Measurements from ENCODE around the gene GSTM4.
A peak's percentile ranks its signal among the peaks of the same experiment; 100 is the strongest.

The GSTM4 gene

DNA sequence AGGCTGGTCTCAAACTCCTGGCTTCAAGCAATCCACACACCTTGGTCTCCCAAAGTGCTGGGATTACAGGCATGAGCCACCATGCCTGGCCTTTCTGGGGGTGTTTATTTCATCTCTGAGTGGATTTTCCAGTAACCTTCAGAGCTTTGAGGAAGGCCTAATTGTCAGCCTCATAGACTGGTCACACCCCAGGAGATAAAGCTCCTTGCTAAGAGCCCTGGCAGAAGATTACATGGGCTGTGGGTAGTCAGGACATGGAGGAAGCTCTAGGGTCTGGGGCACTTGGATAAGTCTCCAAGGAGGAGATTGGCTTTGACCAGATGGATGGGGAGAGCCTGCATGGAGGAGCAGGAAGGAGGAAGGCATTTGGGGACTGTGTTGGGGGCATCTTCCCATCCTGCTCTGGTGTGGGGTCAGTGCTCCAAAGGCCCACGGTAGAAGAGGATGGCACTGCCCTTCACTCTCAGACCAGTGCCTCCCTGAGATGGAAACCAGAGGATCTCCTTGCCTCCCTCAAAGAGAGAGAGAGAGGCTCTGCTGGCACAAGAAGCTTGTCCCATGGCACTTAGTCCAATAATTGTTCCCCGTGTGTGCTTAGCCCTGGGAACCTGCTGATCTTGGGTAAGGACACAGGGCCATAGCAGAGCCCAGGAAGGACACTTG lies 14.7 kb upstream of the GSTM4 start:
- H3K4me1 ChIP-seq = peaks cover 29% of the 10 kb centered on the region
- no peak for DNase-seq
- H3K9me3 ChIP-seq = no peaks in the 10 kb centered on the region
- no peak overlapping the region for H3K4me3 ChIP-seq (ENCODE audit: low read depth, low read length)
- no peaks in the 10 kb centered on the region for H3K27me3 ChIP-seq
- no peaks in the 10 kb centered on the region for H3K36me3 ChIP-seq
- TF ChIP-seq, protein P1, sequence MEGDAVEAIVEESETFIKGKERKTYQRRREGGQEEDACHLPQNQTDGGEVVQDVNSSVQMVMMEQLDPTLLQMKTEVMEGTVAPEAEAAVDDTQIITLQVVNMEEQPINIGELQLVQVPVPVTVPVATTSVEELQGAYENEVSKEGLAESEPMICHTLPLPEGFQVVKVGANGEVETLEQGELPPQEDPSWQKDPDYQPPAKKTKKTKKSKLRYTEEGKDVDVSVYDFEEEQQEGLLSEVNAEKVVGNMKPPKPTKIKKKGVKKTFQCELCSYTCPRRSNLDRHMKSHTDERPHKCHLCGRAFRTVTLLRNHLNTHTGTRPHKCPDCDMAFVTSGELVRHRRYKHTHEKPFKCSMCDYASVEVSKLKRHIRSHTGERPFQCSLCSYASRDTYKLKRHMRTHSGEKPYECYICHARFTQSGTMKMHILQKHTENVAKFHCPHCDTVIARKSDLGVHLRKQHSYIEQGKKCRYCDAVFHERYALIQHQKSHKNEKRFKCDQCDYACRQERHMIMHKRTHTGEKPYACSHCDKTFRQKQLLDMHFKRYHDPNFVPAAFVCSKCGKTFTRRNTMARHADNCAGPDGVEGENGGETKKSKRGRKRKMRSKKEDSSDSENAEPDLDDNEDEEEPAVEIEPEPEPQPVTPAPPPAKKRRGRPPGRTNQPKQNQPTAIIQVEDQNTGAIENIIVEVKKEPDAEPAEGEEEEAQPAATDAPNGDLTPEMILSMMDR (IDR thresholded peaks at IDR 0.05; ENCODE audit: low read depth, low read length) = no peak

DNA sequence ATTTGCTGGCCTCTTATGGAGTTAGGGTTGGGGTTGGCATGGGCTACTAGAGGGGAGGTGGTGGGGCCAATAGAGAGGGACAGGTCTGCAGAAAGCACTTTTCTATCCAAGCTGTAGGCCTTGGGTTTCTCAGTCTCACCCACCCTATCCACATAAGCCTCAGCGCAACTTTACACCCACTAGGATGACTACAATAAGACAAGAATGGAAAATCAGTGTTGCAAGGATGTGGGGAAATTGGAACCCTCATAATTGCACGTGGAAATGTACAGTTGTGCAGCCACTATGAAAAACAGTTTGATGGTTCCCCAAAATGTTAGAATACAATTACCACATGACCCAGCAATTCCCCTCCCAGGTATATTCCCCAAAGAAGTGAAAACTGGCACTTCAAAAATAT lies 14.0 kb upstream of the GSTM4 start:
- Histone ChIP-seq H3K4me1 (peaks cover 22% of the 10 kb centered on the region), H3K27me3 (no peaks in the 10 kb centered on the region), H3K9me3 (no peaks in the 10 kb centered on the region), H3K4me3 (ENCODE audit: low read depth, low read length) (no peak overlapping the region), H3K36me3 (no peaks in the 10 kb centered on the region)
- no peak for DNase-seq
- TF ChIP-seq, protein P1 (IDR thresholded peaks at IDR 0.05; ENCODE audit: low read depth, low read length) = no peak

DNA sequence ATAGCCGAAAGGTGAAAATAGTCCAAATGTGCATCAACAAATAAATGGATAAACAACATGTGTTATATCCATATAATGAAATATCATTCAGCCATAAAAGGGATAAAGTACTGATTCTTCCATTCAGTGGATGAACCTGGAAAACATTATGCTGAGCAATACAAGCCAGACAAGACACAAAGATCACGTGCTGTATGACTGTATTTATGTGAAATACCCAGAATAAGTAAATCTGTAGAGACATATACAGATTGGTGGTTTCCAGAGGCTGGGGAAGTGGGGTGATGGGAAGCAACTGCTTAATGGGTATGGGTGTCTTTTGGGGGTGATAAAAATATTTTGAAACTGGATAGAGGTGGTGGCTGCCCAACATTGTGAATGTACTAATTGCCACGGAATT lies 13.3 kb upstream of the GSTM4 start:
- TF ChIP-seq, protein P1 (IDR thresholded peaks at IDR 0.05; ENCODE audit: low read depth, low read length) = no peak
- H3K4me3 ChIP-seq (ENCODE audit: low read depth, low read length) = no peak overlapping the region
- H3K4me1 ChIP-seq = peaks cover 19% of the 10 kb centered on the region
- H3K36me3 ChIP-seq = no peaks in the 10 kb centered on the region
- H3K9me3 ChIP-seq = no peaks in the 10 kb centered on the region
- no peak for DNase-seq
- H3K27me3 ChIP-seq = no peaks in the 10 kb centered on the region

DNA sequence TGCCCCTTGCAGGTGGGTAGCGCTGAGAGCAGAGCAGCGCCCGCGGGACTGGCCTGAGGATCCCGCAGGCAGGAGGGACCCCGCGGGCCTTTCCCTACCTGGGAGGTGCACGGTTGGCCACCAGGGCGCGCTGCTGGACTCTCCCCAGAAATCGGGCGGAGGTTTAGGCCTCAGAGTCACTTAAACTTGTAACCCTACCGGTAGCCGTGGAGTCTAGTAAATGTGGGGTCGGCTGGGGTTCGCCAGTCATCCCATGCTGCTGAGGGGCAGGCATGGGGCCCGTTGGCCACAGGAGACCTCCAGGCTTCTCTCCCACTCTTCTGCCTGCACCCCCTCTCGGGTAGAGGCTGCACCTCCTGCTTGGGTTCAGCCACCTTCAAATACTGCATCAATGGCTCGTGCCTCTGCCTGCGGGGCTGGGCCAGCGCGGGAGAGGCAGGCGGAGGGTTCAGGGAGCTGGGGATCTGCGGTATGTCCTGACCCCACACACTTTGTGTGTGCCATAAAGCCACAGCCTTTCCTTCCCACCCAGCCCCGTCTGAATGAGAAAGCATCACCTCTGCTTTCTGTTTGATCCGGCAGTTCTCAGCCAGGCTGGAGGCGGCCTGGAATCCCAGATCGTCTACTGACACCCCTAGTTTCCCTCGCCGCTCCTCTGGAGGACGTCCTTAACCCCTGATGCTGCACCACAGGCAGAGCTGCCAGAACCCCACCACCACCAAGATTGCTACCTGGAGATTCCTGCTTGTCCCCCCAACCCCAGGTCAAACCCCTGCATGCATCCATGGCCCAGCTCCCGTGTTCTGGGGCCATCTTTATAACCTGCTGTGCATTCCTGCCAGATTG lies 12.3 kb upstream of the GSTM4 start:
- TF ChIP-seq, protein P1 (IDR thresholded peaks at IDR 0.05; ENCODE audit: low read depth, low read length) = peak; percentile 70
- no peak overlapping the region for H3K4me3 ChIP-seq (ENCODE audit: low read depth, low read length)
- H3K36me3 ChIP-seq = no peaks in the 10 kb centered on the region
- H3K27me3 ChIP-seq = no peaks in the 10 kb centered on the region
- peak; percentile 79 for DNase-seq
- H3K9me3 ChIP-seq = no peaks in the 10 kb centered on the region
- peaks cover 15% of the 10 kb centered on the region for H3K4me1 ChIP-seq

DNA sequence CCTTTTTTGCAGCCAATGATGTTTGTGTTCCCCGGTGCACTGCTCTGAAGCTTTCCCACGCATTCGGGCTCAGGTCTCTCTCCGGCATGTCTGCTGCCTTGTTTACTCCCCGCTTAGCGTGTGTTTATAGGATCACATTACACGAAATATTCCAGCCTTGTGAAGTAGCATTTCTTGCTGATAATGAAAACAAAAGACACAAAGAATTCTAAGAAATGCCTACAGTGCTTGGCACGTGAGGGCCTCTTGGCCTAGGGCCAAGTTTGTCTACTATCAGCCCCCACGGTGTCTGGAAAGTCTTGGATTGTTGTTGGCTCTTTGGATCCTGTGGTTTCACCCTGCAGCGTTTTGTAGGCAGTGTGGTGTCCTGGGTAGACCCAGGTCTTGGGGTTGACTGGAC lies 11.2 kb upstream of the GSTM4 start:
- no peaks in the 10 kb centered on the region for H3K36me3 ChIP-seq
- H3K27me3 ChIP-seq = no peaks in the 10 kb centered on the region
- H3K9me3 ChIP-seq = no peaks in the 10 kb centered on the region
- TF ChIP-seq, protein P1 (IDR thresholded peaks at IDR 0.05; ENCODE audit: low read depth, low read length) = no peak
- no peak for DNase-seq
- no peak overlapping the region for H3K4me3 ChIP-seq (ENCODE audit: low read depth, low read length)
- peaks cover 9% of the 10 kb centered on the region for H3K4me1 ChIP-seq

DNA sequence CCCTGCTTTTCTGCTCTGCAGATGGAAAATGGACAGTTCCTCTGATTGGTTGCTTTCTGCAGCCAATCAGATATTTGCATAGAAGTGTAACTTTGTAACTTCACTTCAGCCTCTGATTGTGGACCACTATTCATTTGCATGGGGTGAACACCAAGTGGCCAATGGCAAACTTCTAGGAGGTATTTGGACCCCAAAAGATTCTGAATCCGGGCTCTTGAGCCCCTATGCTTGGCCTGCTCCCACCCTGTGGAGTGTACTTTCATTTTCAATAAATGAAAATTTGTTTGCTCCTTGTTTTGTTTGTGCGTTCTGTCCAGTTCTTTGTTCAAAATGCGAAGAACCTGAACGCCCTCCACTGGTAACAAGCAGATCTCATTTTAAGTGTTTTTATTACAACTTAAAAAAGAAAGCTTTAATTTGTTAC lies 6.4 kb upstream of the GSTM4 start:
- DNase-seq = no peak
- Histone ChIP-seq H3K4me1 (peaks cover 4% of the 10 kb centered on the region; the same call in 1 of the 2 replicates), H3K27me3 (no peaks in the 10 kb centered on the region), H3K9me3 (no peaks in the 10 kb centered on the region), H3K36me3 (no peaks in the 10 kb centered on the region), H3K4me3 (ENCODE audit: low read depth, low read length) (peak overlapping the region; percentile 45)
- TF ChIP-seq, protein P1 (IDR thresholded peaks at IDR 0.05; ENCODE audit: low read depth, low read length) = peak; percentile 63
